H1 (cell line): ENCODE data around the gene ALOX5AP. TPM values are rescaled to one million over a fixed set of nuclear protein-coding genes. Genes with fewer than 3 reads are reported as not detected.
A peak's percentile ranks its signal among the peaks of the same experiment; 100 is the strongest.

Experiments
- CTCF ChIA-PET: fragments of 300-600 bp; sonication (Branson Sonifier 250); formaldehyde crosslinking; loops from one replicate; lab custom pipeline; 2021; ENCODE audit not compliant: partially characterized antibody; lab: Charles Lee
- POLR2A ChIA-PET: fragments of 300-600 bp; sonication (Branson Sonifier 250); formaldehyde crosslinking; loops from one replicate; lab custom pipeline; 2021; ENCODE audit warnings: inconsistent platforms; ENCODE audit not compliant: partially characterized antibody; lab: Charles Lee
- DNase-seq, 2 experiments: peaks; one replicate each; pipeline versions ENCODE4 v3.0.0 to v3.0.0-alpha.2; 2010 to 2022; ENCODE audit warnings: low spot score in 2 of 2, low read depth in 1 of 2, mixed read lengths in 1 of 2
- FAIRE-seq: peaks from 2 replicates; lab custom pipeline; 2011; peaks lifted over from hg19 to GRCh38; lab: Jason Lieb, UNC
- H2AFZ ChIP-seq: 2 replicates; pipeline ENCODE4 v1.8.1; 2012; ENCODE audit warnings: low read length, inconsistent platforms
- H2AK5ac ChIP-seq: 2 replicates; pipeline ENCODE4 v1.6.1; 2013; ENCODE audit warnings: low read depth, low read length
- H2BK120ac ChIP-seq: replicated peaks from 2 replicates; pipeline ENCODE3; 2013; ENCODE audit warnings: low read depth, low read length, inconsistent platforms
- H2BK12ac ChIP-seq: 2 replicates; pipeline ENCODE4 v1.6.1; 2013; ENCODE audit warnings: low read depth, low read length
- H2BK15ac ChIP-seq: 2 replicates; pipeline ENCODE4 v1.6.1; 2013; ENCODE audit warnings: low read length
- H2BK20ac ChIP-seq: 2 replicates; pipeline ENCODE4 v1.6.1; 2013; ENCODE audit warnings: low read length
- H2BK5ac ChIP-seq: 2 replicates; pipeline ENCODE4 v1.6.1; 2013; ENCODE audit warnings: low read depth, low read length
- H3K14ac ChIP-seq: 2 replicates; pipeline ENCODE4 v1.6.1; 2013; ENCODE audit warnings: inconsistent platforms; ENCODE audit not compliant: insufficient read length
- H3K18ac ChIP-seq: 2 replicates; pipeline ENCODE4 v1.6.1; 2013; ENCODE audit warnings: low read length; ENCODE audit errors: extremely low read depth
- H3K23ac ChIP-seq: 2 replicates; pipeline ENCODE4 v1.6.1; 2013; ENCODE audit warnings: inconsistent platforms; ENCODE audit not compliant: insufficient read length
- H3K23me2 ChIP-seq: 2 replicates; pipeline ENCODE4 v1.6.1; 2013; ENCODE audit warnings: low read depth, low read length
- H3K27ac ChIP-seq: 2 replicates; pipeline ENCODE4 v1.6.1; 2011; ENCODE audit warnings: low read depth, low read length, inconsistent platforms
- H3K27me3 ChIP-seq, 4 experiments: replicated peaks in 1 of 4; 1 replicate in 1 of 4; 2 replicates in 3 of 4; pipeline versions ENCODE4 v1.6.1 to v1.8.1; 2011 to 2013; ENCODE audit warnings: low read length in 3 of 4, mild to moderate bottlenecking in 3 of 4, inconsistent platforms in 2 of 4, mixed read lengths in 2 of 4, moderate library complexity in 1 of 4; ENCODE audit not compliant: control insufficient read depth in 3 of 4, insufficient read depth in 3 of 4; ENCODE audit errors: extremely low read depth in 1 of 4
- H3K36me3 ChIP-seq, 4 experiments: 2 replicates each; pipeline versions ENCODE4 v1.6.1 to v1.8.1; 2011 to 2013; ENCODE audit warnings: mild to moderate bottlenecking in 4 of 4, low read length in 3 of 4, moderate library complexity in 2 of 4, control low read depth in 1 of 4, inconsistent platforms in 1 of 4; ENCODE audit not compliant: insufficient read depth in 4 of 4, control insufficient read depth in 2 of 4
- H3K4ac ChIP-seq: replicated peaks from 2 replicates; pipeline ENCODE3; 2013; ENCODE audit warnings: low read length, low read depth, mixed read lengths, inconsistent platforms; ENCODE audit not compliant: insufficient read length
- H3K4me1 ChIP-seq, 4 experiments: replicated peaks in 1 of 4; 1 replicate in 1 of 4; 2 replicates in 3 of 4; pipeline versions ENCODE4 v1.6.1 to v1.8.1; 2011 to 2013; ENCODE audit warnings: low read length in 3 of 4, inconsistent platforms in 2 of 4, mixed read lengths in 1 of 4; ENCODE audit not compliant: insufficient read depth in 4 of 4, control insufficient read depth in 3 of 4
- H3K4me2 ChIP-seq, 2 experiments: 2 replicates each; pipeline versions ENCODE4 v1.6.1 to v1.8.1; 2011 to 2013; ENCODE audit warnings: low read depth in 2 of 2, low read length in 2 of 2, control low read depth in 1 of 2, inconsistent platforms in 1 of 2, mild to moderate bottlenecking in 1 of 2; ENCODE audit not compliant: insufficient read depth in 1 of 2
- H3K4me3 ChIP-seq, 4 experiments: fragments of 200-600, 300-600 bp in 1 of 4; sonication (generic), shearing (Covaris generic), sonication (Bioruptor Twin) in 1 of 4; 2 replicates each; pipeline versions ENCODE4 v1.5.1 to v1.8.1; 2011 to 2016; ENCODE audit warnings: low read length in 4 of 4, low read depth in 3 of 4, control low read depth in 2 of 4, inconsistent platforms in 2 of 4, mild to moderate bottlenecking in 2 of 4, mixed read lengths in 1 of 4, moderate library complexity in 1 of 4; ENCODE audit not compliant: insufficient read depth in 2 of 4; ENCODE audit errors: extremely low read depth in 1 of 4
- H3K56ac ChIP-seq: replicated peaks from 2 replicates; pipeline ENCODE3; 2013; ENCODE audit warnings: low read depth, mild to moderate bottlenecking, mixed read lengths, low read length, inconsistent platforms; ENCODE audit not compliant: insufficient read length
- H3K79me1 ChIP-seq: 2 replicates; pipeline ENCODE4 v1.6.1; 2013; ENCODE audit warnings: low read depth, low read length, control low read depth
- H3K79me2 ChIP-seq, 2 experiments: 2 replicates each; pipeline versions ENCODE4 v1.6.1 to v1.8.1; 2012 to 2013; ENCODE audit warnings: low read length in 2 of 2, mild to moderate bottlenecking in 2 of 2, inconsistent platforms in 1 of 2; ENCODE audit not compliant: insufficient read depth in 2 of 2, control insufficient read depth in 1 of 2
- H3K9ac ChIP-seq, 4 experiments: replicated peaks in 1 of 4; 1 replicate in 1 of 4; 2 replicates in 3 of 4; pipeline versions ENCODE4 v1.6.1 to v1.8.1; 2011 to 2013; ENCODE audit warnings: low read depth in 3 of 4, low read length in 3 of 4, control low read depth in 2 of 4, mild to moderate bottlenecking in 2 of 4, moderate library complexity in 2 of 4, inconsistent platforms in 1 of 4; ENCODE audit errors: extremely low read depth in 1 of 4
- H3K9me3 ChIP-seq, 2 experiments: 2 replicates each; pipeline versions ENCODE4 v1.6.1 to v1.8.1; 2012 to 2013; ENCODE audit warnings: mild to moderate bottlenecking in 2 of 2, moderate library complexity in 2 of 2, control low read depth in 1 of 2, inconsistent platforms in 1 of 2, low read depth in 1 of 2, low read length in 1 of 2, mixed read lengths in 1 of 2; ENCODE audit not compliant: insufficient read depth in 2 of 2
- H4K20me1 ChIP-seq, 2 experiments: replicated peaks in 1 of 2; 2 replicates each; pipeline versions ENCODE3 to v1.8.1; 2011 to 2013; ENCODE audit warnings: inconsistent platforms in 2 of 2, low read length in 2 of 2, mild to moderate bottlenecking in 1 of 2; ENCODE audit not compliant: insufficient read depth in 2 of 2, control insufficient read depth in 1 of 2
- H4K5ac ChIP-seq: 2 replicates; pipeline ENCODE4 v1.6.1; 2013; ENCODE audit warnings: low read length, low read depth, mixed read lengths, inconsistent platforms; ENCODE audit not compliant: insufficient read length
- H4K8ac ChIP-seq: 2 replicates; pipeline ENCODE4 v1.8.0; 2013; ENCODE audit warnings: mild to moderate bottlenecking, moderate library complexity, low read length, inconsistent platforms; ENCODE audit not compliant: insufficient read depth; ENCODE audit errors: extremely low read depth
- H4K91ac ChIP-seq: replicated peaks from 2 replicates; pipeline ENCODE3; 2013; ENCODE audit warnings: low read length, mixed read lengths, inconsistent platforms; ENCODE audit not compliant: insufficient read length
- EP300 ChIP-seq, 2 experiments: IDR thresholded peaks; 1 replicate in 1 of 2; 2 replicates in 1 of 2; pipeline ENCODE4 v1.6.1; 2011 to 2012; ENCODE audit warnings: low read depth in 2 of 2, low read length in 2 of 2, mild to moderate bottlenecking in 2 of 2, borderline replicate concordance in 1 of 2, inconsistent platforms in 1 of 2, moderate library complexity in 1 of 2
- WGBS, 2 experiments: shearing (Covaris generic) in 1 of 2; methylation state at CpG; one replicate each; pipeline versions ENCODE4 v1.1.6 to v1.1.7; 2013 to 2015; ENCODE audit warnings: low lambda C conversion rate in 2 of 2, mixed read lengths in 2 of 2, inconsistent platforms in 1 of 2, low coverage in 1 of 2, missing lambda C conversion rate in 1 of 2; ENCODE audit not compliant: insufficient replicate concordance in 2 of 2, insufficient coverage in 1 of 2, insufficient read length in 1 of 2; ENCODE audit errors: extremely low coverage in 1 of 2, missing lambda C conversion rate in 1 of 2; 5-methylcytosine and 5-hydroxymethylcytosine counted together
- polyA plus RNA-seq, 7 experiments: library from polyadenylated mRNA; depleted of rRNA in 3 of 7; stranded (reverse) in 5 of 7; unstranded in 2 of 7; fragments of >200 nt in 5 of 7; fragments of 200-250 nt in 2 of 7; gene quantifications; 1 replicate in 5 of 7; 2 replicates in 1 of 7; 4 replicates in 1 of 7; pipeline versions ENCODE4 v1.2.1 to v1.2.3, GENCODE V29; 2011 to 2013; ENCODE audit warnings: missing spikeins in 2 of 7, mixed read lengths in 2 of 7
- total RNA-seq: library from RNA; stranded (reverse); fragmentation: NEBNext Ultra II Directional; extraction: Animal tissue kit (Norgen Biotek cat#: 25700); gene quantifications from 2 replicates; pipeline ENCODE4 v1.2.1, GENCODE V29; 2021

ALOX5AP gene
- total and polyA plus RNA-seq, 2 of the 8 experiments (the other 6 are each of a cell fraction or from before 2014, with no cell fraction given): not detected

GRCh38 chr13:30810801-30811200 is 75.5 kb downstream of the ALOX5AP start:
- Histone ChIP-seq H3K4me2 (no peak overlapping the region), H3K18ac (no peak overlapping the region), H3K36me3 (no peaks in the 10 kb centered on the region), H3K79me2 (no peaks in the 10 kb centered on the region), H3K23ac (no peak overlapping the region), H2BK15ac (no peak overlapping the region), H3K27me3 (no peaks in the 10 kb centered on the region), H3K14ac (no peak overlapping the region), H4K5ac (no peak overlapping the region), H3K23me2 (no peaks in the 10 kb centered on the region), H2BK20ac (no peak overlapping the region), H3K9ac (no peak overlapping the region), H2BK120ac (no peak overlapping the region), H3K4me3 (no peak overlapping the region), H2AFZ (no peak overlapping the region), H3K9me3 (no peaks in the 10 kb centered on the region), H2AK5ac (no peak overlapping the region), H3K27ac (no peak overlapping the region), H3K79me1 (no peaks in the 10 kb centered on the region), H3K56ac (no peak overlapping the region), H4K20me1 (no peaks in the 10 kb centered on the region), H4K91ac (no peak overlapping the region), H3K4ac (no peak overlapping the region), H3K4me1 (no peaks in the 10 kb centered on the region), H4K8ac (peak overlapping the region; percentile 35; the same call in 1 of the 2 replicates), H2BK12ac (no peak overlapping the region), H2BK5ac (no peak overlapping the region)
- WGBS, 2 experiments: 95% methylated on average over 11 of the region's 11 CpGs; no CpG with 5 or more reads in 1 of the 2 experiments
- CTCF ChIA-PET: no interaction called here
- no peak for TF ChIP-seq EP300 (IDR thresholded peaks at IDR 0.05; ENCODE audit: borderline replicate concordance in 1 of 2, low read depth in 2 of 2, low read length in 2 of 2)
- POLR2A ChIA-PET: interaction anchor here (0.6 kb wide), 1 partner anchor 110 kb away, joined by 3 read pairs; no protein-coding TSS in a partner anchor
- FAIRE-seq: no peak
- DNase-seq: no peak

Other genes starting within 250 kb of the ALOX5AP start
- gene USPL1, start 117.6 kb upstream of the ALOX5AP start, total RNA-seq: 17.1 and 18.4 TPM in 2 replicates
- gene USPL1, start 117.6 kb upstream of the ALOX5AP start, polyA plus RNA-seq (2011; rRNA removed): 3.8 and 6.3 TPM in 2 replicates
- gene MEDAG, start 170.7 kb downstream of the ALOX5AP start, total RNA-seq: 1.6 and 2.1 TPM in 2 replicates
- 2.4 and 3.1 TPM in 2 replicates for gene MEDAG, start 170.7 kb downstream of the ALOX5AP start, polyA plus RNA-seq (2011; rRNA removed)
- gene TEX26, start 197.1 kb downstream of the ALOX5AP start, total RNA-seq: not detected in 2 replicates
- gene TEX26, start 197.1 kb downstream of the ALOX5AP start, polyA plus RNA-seq (2011; rRNA removed): not detected in 2 replicates